ENCODE measurements around the gene YWHAG.

YWHAG gene

DNA sequence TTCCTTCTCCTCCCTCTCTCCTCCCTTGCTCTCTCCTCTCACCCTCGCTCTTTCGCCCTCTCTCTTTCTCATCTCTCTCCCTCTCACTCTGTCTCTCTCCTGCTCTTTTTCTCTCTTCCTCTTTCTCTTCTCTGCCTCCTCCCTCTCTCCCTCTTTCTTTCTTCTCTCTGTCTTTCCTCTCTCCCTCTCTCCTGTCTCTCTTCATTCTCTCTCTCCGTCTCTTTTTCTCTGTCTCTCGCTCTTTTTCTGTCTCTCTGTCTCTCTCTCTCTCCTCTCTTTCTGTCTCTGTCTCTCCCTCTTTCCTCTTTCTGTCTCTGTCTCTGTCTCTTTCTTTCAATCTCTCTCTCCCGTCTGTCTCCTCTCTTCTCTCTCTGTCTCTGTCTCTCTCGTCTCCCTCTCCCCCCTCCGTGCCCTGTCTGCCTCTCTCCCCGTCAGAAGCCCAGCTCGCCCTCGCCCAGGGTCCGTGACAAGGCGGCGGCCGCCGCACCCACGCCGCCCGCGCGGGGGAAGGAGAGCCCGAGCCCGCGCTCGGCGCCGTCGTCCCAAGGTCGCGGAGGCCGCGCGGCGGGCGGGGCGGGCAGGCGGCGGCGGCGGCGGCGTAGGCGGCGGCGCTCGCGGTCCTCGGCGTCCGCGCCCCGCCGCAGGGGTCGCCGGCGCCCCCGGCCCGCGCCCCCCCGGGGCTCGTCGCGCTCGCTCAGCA lies 77.6 kb downstream of the YWHAG start:
- Histone ChIP-seq H2AFZ (ENCODE audit: low read depth) (peak overlapping the region; percentile 38; the same call in 1 of the 2 replicates), H3K9ac (no peak overlapping the region), H3K4me2 (no peak overlapping the region)

DNA sequence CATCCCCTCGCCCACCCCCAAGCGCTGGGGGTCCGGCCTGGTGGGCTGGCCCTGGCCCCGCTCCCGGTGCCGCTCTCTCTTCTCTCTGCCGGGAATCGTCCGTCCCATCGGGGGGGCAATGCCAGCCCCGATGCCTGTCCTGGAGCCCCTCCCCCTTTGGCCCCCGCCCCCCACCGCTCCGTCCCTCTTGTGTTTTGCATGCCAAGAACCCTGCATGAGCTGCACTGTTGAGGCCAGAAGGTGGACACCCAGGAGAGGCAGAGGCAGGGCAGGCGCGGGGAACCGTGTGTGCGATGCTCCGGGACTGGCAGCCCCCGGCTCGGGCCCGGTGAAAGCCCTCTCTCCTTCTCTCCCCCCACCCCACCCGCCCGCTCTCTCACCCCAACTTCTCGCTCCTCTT lies 78.4 kb downstream of the YWHAG start:
- TF ChIP-seq, protein P1, sequence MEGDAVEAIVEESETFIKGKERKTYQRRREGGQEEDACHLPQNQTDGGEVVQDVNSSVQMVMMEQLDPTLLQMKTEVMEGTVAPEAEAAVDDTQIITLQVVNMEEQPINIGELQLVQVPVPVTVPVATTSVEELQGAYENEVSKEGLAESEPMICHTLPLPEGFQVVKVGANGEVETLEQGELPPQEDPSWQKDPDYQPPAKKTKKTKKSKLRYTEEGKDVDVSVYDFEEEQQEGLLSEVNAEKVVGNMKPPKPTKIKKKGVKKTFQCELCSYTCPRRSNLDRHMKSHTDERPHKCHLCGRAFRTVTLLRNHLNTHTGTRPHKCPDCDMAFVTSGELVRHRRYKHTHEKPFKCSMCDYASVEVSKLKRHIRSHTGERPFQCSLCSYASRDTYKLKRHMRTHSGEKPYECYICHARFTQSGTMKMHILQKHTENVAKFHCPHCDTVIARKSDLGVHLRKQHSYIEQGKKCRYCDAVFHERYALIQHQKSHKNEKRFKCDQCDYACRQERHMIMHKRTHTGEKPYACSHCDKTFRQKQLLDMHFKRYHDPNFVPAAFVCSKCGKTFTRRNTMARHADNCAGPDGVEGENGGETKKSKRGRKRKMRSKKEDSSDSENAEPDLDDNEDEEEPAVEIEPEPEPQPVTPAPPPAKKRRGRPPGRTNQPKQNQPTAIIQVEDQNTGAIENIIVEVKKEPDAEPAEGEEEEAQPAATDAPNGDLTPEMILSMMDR (conservative IDR thresholded peaks at IDR 0.05; ENCODE audit: low read depth, low read length): no peak
- H2AFZ ChIP-seq (ENCODE audit: low read depth): no peak overlapping the region
- H3K27ac ChIP-seq: no peak overlapping the region
- no peaks in the 10 kb centered on the region for H3K79me2 ChIP-seq (ENCODE audit: insufficient read depth, low read depth)
- H4K20me1 ChIP-seq (ENCODE audit: insufficient read depth): no peaks in the 10 kb centered on the region
- H3K4me3 ChIP-seq (IDR thresholded peaks at IDR 0.05; ENCODE audit: insufficient read depth, low read depth, low read length): no peak overlapping the region
- peaks cover 77% of the 10 kb centered on the region for H3K27me3 ChIP-seq (ENCODE audit: insufficient read depth, low read depth)
- H3K9ac ChIP-seq: no peak overlapping the region
- H3K36me3 ChIP-seq (ENCODE audit: insufficient read depth): no peaks in the 10 kb centered on the region
- H3K4me1 ChIP-seq (ENCODE audit: low read depth, poor library complexity, severe bottlenecking): peaks cover 4% of the 10 kb centered on the region
- H3K4me2 ChIP-seq: no peak overlapping the region

More for the DNA sequence above, 77.6 kb downstream of the YWHAG start:
- no peaks in the 10 kb centered on the region for H3K79me2 ChIP-seq (ENCODE audit: insufficient read depth, low read depth)
- H4K20me1 ChIP-seq (ENCODE audit: insufficient read depth): no peaks in the 10 kb centered on the region
- peaks cover 4% of the 10 kb centered on the region for H3K4me1 ChIP-seq (ENCODE audit: low read depth, poor library complexity, severe bottlenecking)
- H3K27me3 ChIP-seq (ENCODE audit: insufficient read depth, low read depth): peaks cover 84% of the 10 kb centered on the region
- H3K4me3 ChIP-seq (IDR thresholded peaks at IDR 0.05; ENCODE audit: insufficient read depth, low read depth, low read length): no peak overlapping the region
- TF ChIP-seq, protein P1 (conservative IDR thresholded peaks at IDR 0.05; ENCODE audit: low read depth, low read length): no peak
- no peaks in the 10 kb centered on the region for H3K36me3 ChIP-seq (ENCODE audit: insufficient read depth)
- no peak overlapping the region for H3K27ac ChIP-seq

DNA sequence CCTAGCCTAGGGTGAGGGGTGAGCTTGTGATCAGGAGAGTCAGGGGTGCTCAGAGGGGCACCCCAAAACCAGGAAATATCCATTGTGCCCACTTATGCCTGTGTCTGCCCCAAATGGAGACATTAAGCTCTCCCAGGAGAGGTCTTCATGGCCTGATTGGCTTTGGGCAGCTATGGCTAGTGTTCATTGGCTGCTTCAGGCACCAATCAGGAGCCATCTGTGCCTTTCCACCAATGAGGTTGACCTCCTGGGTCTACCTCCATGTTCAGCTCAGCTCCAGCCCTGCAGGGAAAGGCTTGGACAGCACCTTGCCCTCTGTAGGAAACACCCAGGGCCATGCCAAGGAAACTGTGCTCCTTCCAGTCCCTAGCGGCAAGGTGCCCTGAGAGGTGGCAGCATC lies 80.3 kb downstream of the YWHAG start:
- Histone ChIP-seq H3K27ac (no peak overlapping the region), H3K27me3 (ENCODE audit: insufficient read depth, low read depth) (peaks cover 59% of the 10 kb centered on the region), H3K36me3 (ENCODE audit: insufficient read depth) (no peaks in the 10 kb centered on the region), H3K9ac (no peak overlapping the region), H3K4me2 (no peak overlapping the region), H2AFZ (ENCODE audit: low read depth) (no peak overlapping the region), H3K79me2 (ENCODE audit: insufficient read depth, low read depth) (no peaks in the 10 kb centered on the region), H3K4me3 (IDR thresholded peaks at IDR 0.05; ENCODE audit: insufficient read depth, low read depth, low read length) (no peak overlapping the region), H3K4me1 (ENCODE audit: low read depth, poor library complexity, severe bottlenecking) (peaks cover 8% of the 10 kb centered on the region), H4K20me1 (ENCODE audit: insufficient read depth) (no peaks in the 10 kb centered on the region)
- TF ChIP-seq, protein P1 (conservative IDR thresholded peaks at IDR 0.05; ENCODE audit: low read depth, low read length): no peak
